ENCODE measurements around the gene CHCHD3.

Gene CHCHD3

DNA sequence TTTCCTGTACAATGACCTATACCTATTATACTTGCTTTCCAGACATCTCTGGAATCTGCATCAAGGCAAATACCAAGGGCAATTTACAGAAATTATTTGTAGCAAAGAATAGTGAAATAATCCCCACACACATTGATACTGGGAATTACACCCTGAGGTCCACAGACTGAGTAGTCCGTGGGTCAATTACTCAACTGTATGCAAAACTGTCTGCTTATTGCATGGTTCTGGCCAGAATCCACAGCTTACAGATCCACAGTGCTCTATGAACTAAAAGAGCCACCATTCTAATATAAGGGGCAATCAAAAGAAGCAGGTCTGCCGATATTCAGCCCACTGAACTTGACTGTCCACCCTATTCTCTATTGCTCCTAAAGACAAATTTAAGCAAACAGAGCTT is 5.7 kb downstream of the CHCHD3 start:
- Histone ChIP-seq H3K4me3 (ENCODE audit: low read depth in 1 of 2, low read length in 2 of 2) (no peak overlapping the region), H3K9ac (ENCODE audit: low read length) (no peak overlapping the region), H3K27me3 (ENCODE audit: control insufficient read depth in 1 of 2, insufficient read depth in 2 of 2, low read length in 2 of 2) (no peaks in the 10 kb centered on the region), H3K4me1 (ENCODE audit: insufficient read depth, low read length) (peaks cover 14% of the 10 kb centered on the region), H3K9me3 (ENCODE audit: low read length) (no peaks in the 10 kb centered on the region), H3K36me3 (ENCODE audit: insufficient read depth, low read length) (no peaks in the 10 kb centered on the region), H3K27ac (ENCODE audit: low read depth, low read length) (no peak overlapping the region)

DNA sequence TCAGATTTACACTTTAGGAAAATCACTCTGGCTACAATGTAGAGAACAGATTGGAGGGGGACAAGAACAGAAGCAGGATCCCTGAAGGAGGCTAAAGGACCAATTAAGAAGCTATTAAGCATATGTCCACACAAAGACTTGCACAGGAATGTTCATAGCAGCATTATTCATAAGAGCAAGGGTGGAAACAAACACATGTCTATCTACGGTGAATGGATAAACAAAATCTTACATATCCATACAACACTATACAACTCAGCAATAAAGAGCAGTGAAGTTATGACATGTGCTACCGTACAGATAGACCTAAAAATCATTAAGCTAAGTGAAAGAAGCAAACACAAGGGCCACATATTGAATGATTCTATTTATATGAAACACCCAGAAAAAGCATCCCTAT is 10.4 kb downstream of the CHCHD3 start:
- H3K9ac ChIP-seq (ENCODE audit: low read length) = no peak overlapping the region
- H3K9me3 ChIP-seq (ENCODE audit: low read length) = no peaks in the 10 kb centered on the region
- peaks cover 11% of the 10 kb centered on the region for H3K4me1 ChIP-seq (ENCODE audit: insufficient read depth, low read length)
- H3K27me3 ChIP-seq (ENCODE audit: control insufficient read depth in 1 of 2, insufficient read depth in 2 of 2, low read length in 2 of 2) = no peaks in the 10 kb centered on the region
- H3K36me3 ChIP-seq (ENCODE audit: insufficient read depth, low read length) = peaks cover 10% of the 10 kb centered on the region
- no peak overlapping the region for H3K27ac ChIP-seq (ENCODE audit: low read depth, low read length)
- no peak overlapping the region for H3K4me3 ChIP-seq (ENCODE audit: low read depth in 1 of 2, low read length in 2 of 2)

DNA sequence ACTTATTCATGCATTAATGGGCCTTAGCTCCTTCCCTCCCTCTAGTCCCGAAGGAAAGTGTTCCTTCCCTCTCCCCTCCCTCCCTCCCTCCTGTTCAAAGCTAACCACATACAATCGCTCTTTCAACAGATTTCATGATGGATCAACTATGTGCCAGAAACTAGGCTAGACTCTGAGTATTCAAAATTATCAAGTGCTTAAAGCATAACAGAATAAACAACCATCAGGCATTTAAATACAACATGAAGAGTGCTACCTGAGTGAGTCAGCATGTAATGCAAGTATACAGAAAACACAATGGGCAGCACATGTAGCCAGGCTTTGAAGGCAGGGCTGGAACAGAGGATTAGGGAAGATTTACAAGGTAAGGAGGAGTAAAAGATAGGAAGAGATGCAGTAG is 11.3 kb downstream of the CHCHD3 start:
- Histone ChIP-seq H3K9me3 (ENCODE audit: low read length) (no peaks in the 10 kb centered on the region), H3K36me3 (ENCODE audit: insufficient read depth, low read length) (peaks cover 10% of the 10 kb centered on the region), H3K4me3 (ENCODE audit: low read depth in 1 of 2, low read length in 2 of 2) (no peak overlapping the region), H3K4me1 (ENCODE audit: insufficient read depth, low read length) (peaks cover 11% of the 10 kb centered on the region), H3K27me3 (ENCODE audit: control insufficient read depth in 1 of 2, insufficient read depth in 2 of 2, low read length in 2 of 2) (no peaks in the 10 kb centered on the region), H3K9ac (ENCODE audit: low read length) (no peak overlapping the region), H3K27ac (ENCODE audit: low read depth, low read length) (no peak overlapping the region)

DNA sequence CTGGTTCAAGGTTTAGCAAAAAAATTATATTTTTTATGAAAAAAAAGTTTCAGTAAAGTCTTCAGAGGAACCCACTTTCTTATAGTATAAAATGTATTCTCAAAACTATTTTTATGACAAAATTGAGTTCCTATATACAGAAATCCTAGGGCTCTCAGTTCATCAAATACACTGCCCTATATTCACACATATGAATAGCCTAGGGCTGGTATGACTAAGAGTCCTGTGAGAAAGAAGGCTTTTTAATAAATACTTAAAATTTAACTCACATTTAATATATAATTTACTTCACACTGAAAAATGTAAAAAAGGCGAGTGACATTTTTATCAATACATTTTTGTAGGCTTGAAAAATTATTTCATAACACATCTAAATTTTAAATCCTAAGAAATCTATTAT is 16.6 kb downstream of the CHCHD3 start:
- H3K4me3 ChIP-seq (ENCODE audit: low read depth in 1 of 2, low read length in 2 of 2) = no peak overlapping the region
- H3K4me1 ChIP-seq (ENCODE audit: insufficient read depth, low read length) = peaks cover 10% of the 10 kb centered on the region
- H3K36me3 ChIP-seq (ENCODE audit: insufficient read depth, low read length) = peaks cover 10% of the 10 kb centered on the region
- H3K27me3 ChIP-seq (ENCODE audit: control insufficient read depth in 1 of 2, insufficient read depth in 2 of 2, low read length in 2 of 2) = no peaks in the 10 kb centered on the region
- H3K27ac ChIP-seq (ENCODE audit: low read depth, low read length) = no peak overlapping the region
- no peak overlapping the region for H3K9ac ChIP-seq (ENCODE audit: low read length)
- no peaks in the 10 kb centered on the region for H3K9me3 ChIP-seq (ENCODE audit: low read length)

- Histone ChIP-seq H3K27ac (ENCODE audit: low read depth, low read length) (no peak overlapping the region), H3K9ac (ENCODE audit: low read length) (no peak overlapping the region), H3K36me3 (ENCODE audit: insufficient read depth, low read length) (peaks cover 10% of the 10 kb centered on the region), H3K9me3 (ENCODE audit: low read length) (no peaks in the 10 kb centered on the region), H3K4me1 (ENCODE audit: insufficient read depth, low read length) (peaks cover 10% of the 10 kb centered on the region), H3K27me3 (ENCODE audit: control insufficient read depth in 1 of 2, insufficient read depth in 2 of 2, low read length in 2 of 2) (no peaks in the 10 kb centered on the region), H3K4me3 (ENCODE audit: low read depth in 1 of 2, low read length in 2 of 2) (no peak overlapping the region)
These were observed 17.6 kb downstream of the CHCHD3 start for GRCh38 chr7:133064082-133064820.

GRCh38 chr7:133061792-133062191 is 20.1 kb downstream of the CHCHD3 start:
- Histone ChIP-seq H3K4me3 (ENCODE audit: low read depth in 1 of 2, low read length in 2 of 2) (no peak overlapping the region), H3K9me3 (ENCODE audit: low read length) (no peaks in the 10 kb centered on the region), H3K27ac (ENCODE audit: low read depth, low read length) (no peak overlapping the region), H3K9ac (ENCODE audit: low read length) (no peak overlapping the region), H3K36me3 (ENCODE audit: insufficient read depth, low read length) (no peaks in the 10 kb centered on the region), H3K4me1 (ENCODE audit: insufficient read depth, low read length) (peaks cover 10% of the 10 kb centered on the region), H3K27me3 (ENCODE audit: control insufficient read depth in 1 of 2, insufficient read depth in 2 of 2, low read length in 2 of 2) (no peaks in the 10 kb centered on the region)

GRCh38 chr7:133061357-133061756 is 20.5 kb downstream of the CHCHD3 start:
- no peaks in the 10 kb centered on the region for H3K27me3 ChIP-seq (ENCODE audit: control insufficient read depth in 1 of 2, insufficient read depth in 2 of 2, low read length in 2 of 2)
- H3K27ac ChIP-seq (ENCODE audit: low read depth, low read length) = no peak overlapping the region
- H3K9ac ChIP-seq (ENCODE audit: low read length) = no peak overlapping the region
- H3K4me1 ChIP-seq (ENCODE audit: insufficient read depth, low read length) = peaks cover 13% of the 10 kb centered on the region
- H3K9me3 ChIP-seq (ENCODE audit: low read length) = no peaks in the 10 kb centered on the region
- H3K36me3 ChIP-seq (ENCODE audit: insufficient read depth, low read length) = no peaks in the 10 kb centered on the region
- no peak overlapping the region for H3K4me3 ChIP-seq (ENCODE audit: low read depth in 1 of 2, low read length in 2 of 2)

DNA sequence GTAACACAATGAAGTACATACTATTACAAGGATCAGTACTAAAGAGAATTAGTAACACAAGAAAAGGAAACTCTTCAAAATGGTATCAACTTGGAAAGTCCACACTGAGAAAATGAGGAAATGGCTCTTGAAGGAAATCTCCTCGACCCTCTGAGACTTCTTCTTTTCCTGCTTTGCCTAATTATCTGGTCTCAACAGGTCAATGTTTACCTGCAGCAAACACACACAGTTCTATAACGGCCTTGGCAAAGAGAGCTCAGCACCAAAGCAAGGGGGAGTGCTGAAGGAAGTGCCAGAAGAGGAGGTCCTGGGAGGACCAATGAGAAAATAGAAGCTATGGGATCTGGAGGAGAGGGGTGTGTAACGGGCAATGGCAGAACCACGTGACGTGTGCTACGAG is 21.9 kb downstream of the CHCHD3 start:
- peaks cover 19% of the 10 kb centered on the region for H3K4me1 ChIP-seq (ENCODE audit: insufficient read depth, low read length)
- H3K27ac ChIP-seq (ENCODE audit: low read depth, low read length) = no peak overlapping the region
- H3K4me3 ChIP-seq (ENCODE audit: low read depth in 1 of 2, low read length in 2 of 2) = no peak overlapping the region
- no peaks in the 10 kb centered on the region for H3K9me3 ChIP-seq (ENCODE audit: low read length)
- H3K27me3 ChIP-seq (ENCODE audit: control insufficient read depth in 1 of 2, insufficient read depth in 2 of 2, low read length in 2 of 2) = no peaks in the 10 kb centered on the region
- H3K36me3 ChIP-seq (ENCODE audit: insufficient read depth, low read length) = no peaks in the 10 kb centered on the region
- no peak overlapping the region for H3K9ac ChIP-seq (ENCODE audit: low read length)

- H3K9ac ChIP-seq (ENCODE audit: low read length) = no peak overlapping the region
These were observed 22.6 kb downstream of the CHCHD3 start for GRCh38 chr7:133059263-133059662.

DNA sequence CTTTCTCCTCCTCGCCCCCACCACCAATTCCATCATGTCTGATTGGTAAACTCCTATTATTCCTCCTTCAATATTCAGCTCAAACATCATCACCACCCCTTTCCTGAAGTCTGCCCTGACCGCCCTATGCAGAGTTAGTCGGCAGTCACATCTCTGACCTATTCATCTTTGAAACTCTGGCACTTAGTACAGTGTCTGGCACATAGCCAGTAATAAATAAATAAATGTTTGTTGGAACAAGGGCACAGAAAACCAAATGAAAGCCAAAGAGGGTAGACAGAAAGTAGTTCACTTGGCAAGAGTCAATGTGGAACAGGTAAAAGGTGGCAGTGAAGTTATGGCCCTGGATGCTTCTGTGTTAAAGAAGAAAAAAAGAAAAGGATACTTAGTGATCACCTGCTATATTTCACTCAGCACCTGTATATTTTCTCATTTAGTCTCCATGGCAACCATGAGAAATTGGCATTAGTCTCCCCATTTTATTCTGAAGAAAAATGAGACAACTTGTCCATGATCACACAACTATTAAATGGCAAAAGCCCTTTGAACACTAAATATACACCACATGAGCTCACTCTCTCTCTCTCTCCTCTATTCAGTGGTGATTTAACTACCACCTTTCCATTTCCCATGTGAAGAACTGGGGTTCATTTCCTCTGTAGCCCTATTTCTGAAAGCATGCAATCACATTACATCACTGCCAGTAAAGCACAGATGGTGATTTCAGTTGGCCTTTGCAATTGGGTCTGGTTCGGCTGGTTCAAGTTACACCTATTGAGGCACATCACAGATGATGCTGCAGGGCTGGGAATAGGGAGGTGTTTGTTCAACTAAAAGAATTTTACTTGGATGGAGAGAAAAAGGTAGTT is 25.3 kb downstream of the CHCHD3 start:
- H3K4me3 ChIP-seq (ENCODE audit: low read depth in 1 of 2, low read length in 2 of 2) = no peak overlapping the region
- H3K9me3 ChIP-seq (ENCODE audit: low read length) = no peaks in the 10 kb centered on the region
- H3K9ac ChIP-seq (ENCODE audit: low read length) = no peak overlapping the region
- H3K36me3 ChIP-seq (ENCODE audit: insufficient read depth, low read length) = no peaks in the 10 kb centered on the region
- H3K27me3 ChIP-seq (ENCODE audit: control insufficient read depth in 1 of 2, insufficient read depth in 2 of 2, low read length in 2 of 2) = no peaks in the 10 kb centered on the region
- H3K27ac ChIP-seq (ENCODE audit: low read depth, low read length) = no peak overlapping the region
- H3K4me1 ChIP-seq (ENCODE audit: insufficient read depth, low read length) = peaks cover 37% of the 10 kb centered on the region

More at GRCh38 chr7:133059263-133059662, 22.6 kb downstream of the CHCHD3 start:
- H3K4me3 ChIP-seq (ENCODE audit: low read depth in 1 of 2, low read length in 2 of 2) = no peak overlapping the region
- no peaks in the 10 kb centered on the region for H3K36me3 ChIP-seq (ENCODE audit: insufficient read depth, low read length)
- H3K27me3 ChIP-seq (ENCODE audit: control insufficient read depth in 1 of 2, insufficient read depth in 2 of 2, low read length in 2 of 2) = no peaks in the 10 kb centered on the region
- no peak overlapping the region for H3K27ac ChIP-seq (ENCODE audit: low read depth, low read length)
- no peaks in the 10 kb centered on the region for H3K9me3 ChIP-seq (ENCODE audit: low read length)
- H3K4me1 ChIP-seq (ENCODE audit: insufficient read depth, low read length) = peaks cover 19% of the 10 kb centered on the region

DNA sequence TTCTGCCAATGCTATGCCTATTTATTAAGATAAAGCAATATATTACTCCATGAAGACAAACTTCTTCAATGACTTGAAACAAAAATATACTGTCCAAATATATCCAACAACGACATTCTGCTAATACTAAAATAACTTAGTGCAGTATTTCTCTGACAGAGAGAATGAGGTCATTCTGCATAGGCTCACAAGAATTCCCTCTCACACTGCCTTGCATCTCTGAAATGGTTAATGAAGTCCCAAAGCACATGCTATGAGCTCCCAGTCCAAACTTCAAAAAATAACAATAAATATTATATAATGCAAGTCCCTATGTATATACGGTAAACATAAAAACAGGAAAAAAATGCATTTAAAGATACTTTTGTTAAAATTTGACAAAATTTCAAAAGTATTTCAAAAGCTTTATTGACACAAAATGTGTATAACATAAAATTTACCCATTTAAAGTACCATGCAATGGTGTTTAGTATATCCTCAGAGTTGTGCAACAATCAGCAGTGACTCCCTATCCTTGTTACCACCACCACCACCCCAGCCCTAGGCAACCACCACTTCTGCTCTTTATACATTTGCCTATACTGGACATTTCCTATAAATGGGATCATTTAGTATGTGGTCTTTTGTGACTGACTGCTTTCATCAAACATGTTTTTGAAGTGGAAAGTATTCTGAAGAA is 27.6 kb downstream of the CHCHD3 start:
- H3K27me3 ChIP-seq (ENCODE audit: control insufficient read depth in 1 of 2, insufficient read depth in 2 of 2, low read length in 2 of 2) = no peaks in the 10 kb centered on the region
- no peaks in the 10 kb centered on the region for H3K9me3 ChIP-seq (ENCODE audit: low read length)
- no peak overlapping the region for H3K9ac ChIP-seq (ENCODE audit: low read length)
- H3K27ac ChIP-seq (ENCODE audit: low read depth, low read length) = no peak overlapping the region
- no peak overlapping the region for H3K4me3 ChIP-seq (ENCODE audit: low read depth in 1 of 2, low read length in 2 of 2)
- H3K36me3 ChIP-seq (ENCODE audit: insufficient read depth, low read length) = no peaks in the 10 kb centered on the region
- H3K4me1 ChIP-seq (ENCODE audit: insufficient read depth, low read length) = peaks cover 35% of the 10 kb centered on the region
